Sigmoid colon (tissue), 7 donors: ENCODE measurements around the gene PSMD11. TPM values are rescaled to one million over a fixed set of nuclear protein-coding genes. Genes with fewer than 3 reads are reported as not detected.
A peak's percentile ranks its signal among the peaks of the same experiment; 100 is the strongest.

Experiments
- DNase-seq: peaks from one replicate; pipeline ENCODE4 v3.0.0-alpha.2; 2019
- H3K27ac ChIP-seq, 4 donors: fragments of 200-600 bp; sonication (generic); one replicate each; pipeline ENCODE4 v1.5.1; 2016 to 2019; ENCODE audit warnings: mild to moderate bottlenecking in 1 of 4
- H3K27me3 ChIP-seq, 3 donors: fragments of 200-600 bp; sonication (generic); one replicate each; pipeline ENCODE4 v1.5.1; 2019; ENCODE audit warnings: mild to moderate bottlenecking in 1 of 3
- H3K36me3 ChIP-seq, 4 donors: fragments of 200-600 bp; sonication (generic); one replicate each; pipeline ENCODE4 v1.5.1; 2016 to 2019
- H3K4me1 ChIP-seq, 4 donors: fragments of 200-600 bp; sonication (generic); one replicate each; pipeline ENCODE4 v1.5.1; 2017 to 2019
- H3K4me3 ChIP-seq, 4 donors: fragments of 200-600 bp; sonication (generic); one replicate each; pipeline ENCODE4 v1.5.1; 2017 to 2019; ENCODE audit warnings: mild to moderate bottlenecking in 2 of 4, moderate library complexity in 1 of 4
- H3K9me3 ChIP-seq, 4 donors: fragments of 200-600 bp in 3 of 4; sonication (generic) in 3 of 4; one replicate each; pipeline versions ENCODE4 v1.5.1 to v1.6.1; 2013 to 2019
- CTCF ChIP-seq, 4 experiments: fragments of 450-650 bp in 3 of 4; fragments of 200-600 bp in 1 of 4; IDR thresholded peaks; one replicate each; pipeline ENCODE4 v1.5.1; 2016 to 2019; ENCODE audit warnings: antibody characterized with exemption in 4 of 4, mild to moderate bottlenecking in 3 of 4, moderate library complexity in 2 of 4
- EP300 ChIP-seq, 4 donors: sonication (generic); formaldehyde crosslinking; IDR thresholded peaks; one replicate each; pipeline ENCODE4 v1.6.1; 2017; ENCODE audit warnings: antibody characterized with exemption in 4 of 4
- POLR2A ChIP-seq, 2 donors: fragments of 450-650 bp; IDR thresholded peaks; one replicate each; pipeline ENCODE4 v1.6.1; 2016; ENCODE audit warnings: antibody characterized with exemption in 2 of 2, mild to moderate bottlenecking in 2 of 2, moderate library complexity in 2 of 2
- POLR2AphosphoS5 ChIP-seq, 4 donors: sonication (generic); formaldehyde crosslinking; IDR thresholded peaks; one replicate each; pipeline ENCODE4 v1.6.1; 2017; ENCODE audit warnings: antibody characterized with exemption in 4 of 4
- WGBS, 2 donors: extraction: QIAGEN DNeasy Blood & Tissue Kit; methylation state at CpG; one replicate each; pipeline ENCODE4 v1.1.7; 2013; 5-methylcytosine and 5-hydroxymethylcytosine counted together
- intact Hi-C: fragments of 100-400 bp; cut with DNase I; formaldehyde crosslinking; loops from one replicate; pipeline ENCODE4 v1.15.1; 2023
- polyA plus RNA-seq, 3 donors: library from polyadenylated mRNA; stranded (reverse); fragments of 200-250 nt; gene quantifications; one replicate each; pipeline ENCODE4 v1.2.3, GENCODE V29; 2013
- total RNA-seq, 4 donors: library from RNA; depleted of rRNA; stranded (reverse); fragments of >200 nt; gene quantifications; one replicate each; pipeline ENCODE4 v1.1.0, GENCODE V29; 2016
- donor health status: healthy with polysubstance abuse.
- donor health status: Bipolar disorder and iron deficiency.
- donor health status: healthy.

Gene PSMD11
- total and polyA plus RNA-seq, 7 donors: 42.0 to 71.7 (median 43.9) TPM

GRCh38 chr17:32510466-32510865, 66.2 kb downstream of the PSMD11 start:
- Histone ChIP-seq H3K27me3 (no peaks in the 10 kb centered on the region), H3K4me1 (no peaks in the 10 kb centered on the region), H3K27ac (no peak overlapping the region), H3K36me3 (no peaks in the 10 kb centered on the region), H3K9me3 (no peaks in the 10 kb centered on the region), H3K4me3 (no peak overlapping the region)
- no peak for DNase-seq
- WGBS, 2 donors: 91 to 97% methylated on average over 7 of the region's 7 CpGs
- TF ChIP-seq POLR2A (IDR thresholded peaks at IDR 0.05) (no peak), CTCF (IDR thresholded peaks at IDR 0.05) (no peak), POLR2AphosphoS5 (IDR thresholded peaks at IDR 0.05) (no peak), EP300 (IDR thresholded peaks at IDR 0.05) (no peak)
- intact Hi-C loops: no loop called here

DNA sequence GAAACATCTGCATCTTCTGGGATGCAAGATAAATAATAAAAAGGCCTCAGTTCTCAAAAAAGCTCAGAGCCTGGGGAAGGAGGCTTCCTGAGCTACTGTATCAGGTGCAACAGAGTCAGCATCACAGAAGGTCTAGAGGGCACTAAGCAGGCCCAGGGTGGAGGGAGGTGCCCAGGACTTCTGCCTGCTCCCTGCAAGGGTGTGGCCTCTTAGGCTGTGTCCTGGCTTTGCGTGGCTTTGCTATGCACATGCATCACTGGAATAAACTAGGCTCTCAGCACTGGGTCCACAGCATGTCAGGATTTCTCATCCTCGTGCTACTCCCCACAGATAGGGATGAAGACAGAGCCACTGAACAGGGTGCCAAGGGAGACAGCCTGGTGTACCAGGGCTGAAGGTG, 68.0 kb downstream of the PSMD11 start:
- no peaks in the 10 kb centered on the region for H3K27me3 ChIP-seq
- intact Hi-C loops: no loop called here
- no peak for DNase-seq
- H3K9me3 ChIP-seq: no peaks in the 10 kb centered on the region
- WGBS, 2 donors: 89 to 98% methylated on average over 2 of the region's 2 CpGs
- no peaks in the 10 kb centered on the region for H3K36me3 ChIP-seq
- H3K4me1 ChIP-seq: no peaks in the 10 kb centered on the region
- no peak overlapping the region for H3K27ac ChIP-seq
- H3K4me3 ChIP-seq: no peak overlapping the region
- no peak for TF ChIP-seq POLR2AphosphoS5 (IDR thresholded peaks at IDR 0.05)
- no peak for TF ChIP-seq CTCF (IDR thresholded peaks at IDR 0.05)
- no peak for TF ChIP-seq EP300 (IDR thresholded peaks at IDR 0.05)
- no peak for TF ChIP-seq POLR2A (IDR thresholded peaks at IDR 0.05)

- 87 to 94% methylated on average over 3 of the region's 3 CpGs for WGBS, 2 donors
- no peak overlapping the region for H3K27ac ChIP-seq
- peaks cover 0 to under 1% (median 0%) of the 10 kb centered on the region in 4 donors for H3K4me1 ChIP-seq
- no peak overlapping the region for H3K4me3 ChIP-seq
- no peaks in the 10 kb centered on the region for H3K36me3 ChIP-seq
- intact Hi-C loops: no loop called here
- DNase-seq: peak; percentile 0
- H3K9me3 ChIP-seq: no peaks in the 10 kb centered on the region
- H3K27me3 ChIP-seq: no peaks in the 10 kb centered on the region
- TF ChIP-seq CTCF (IDR thresholded peaks at IDR 0.05): no peak
These were observed 69.3 kb downstream of the PSMD11 start for GRCh38 chr17:32513579-32513978.

DNA sequence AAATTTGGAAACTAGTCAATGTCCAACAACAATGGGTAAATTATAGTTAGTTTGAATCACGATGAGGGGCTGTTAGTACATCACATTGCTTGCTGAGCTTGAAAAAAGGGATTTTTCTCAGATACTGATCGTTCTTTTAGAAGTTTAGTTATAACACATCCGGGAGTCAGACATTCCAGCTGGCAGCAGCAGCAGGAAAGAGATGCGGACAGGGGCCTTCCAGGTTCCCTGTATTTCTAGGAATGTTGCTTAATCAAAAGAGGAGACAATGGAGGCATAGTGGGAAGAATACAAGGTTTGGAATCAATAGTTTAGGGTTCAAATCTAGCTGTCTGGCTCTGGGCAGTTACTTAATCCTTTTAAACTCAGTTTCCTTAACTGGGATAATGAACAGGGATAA, 70.3 kb downstream of the PSMD11 start:
- Histone ChIP-seq H3K27me3 (no peaks in the 10 kb centered on the region), H3K4me3 (no peak overlapping the region), H3K27ac (no peak overlapping the region), H3K36me3 (no peaks in the 10 kb centered on the region), H3K4me1 (peaks cover 0 to 10% (median 6%) of the 10 kb centered on the region in 4 donors), H3K9me3 (no peaks in the 10 kb centered on the region)
- TF ChIP-seq EP300 (IDR thresholded peaks at IDR 0.05): no peak
- no peak for TF ChIP-seq CTCF (IDR thresholded peaks at IDR 0.05)
- no peak for TF ChIP-seq POLR2AphosphoS5 (IDR thresholded peaks at IDR 0.05)
- TF ChIP-seq POLR2A (IDR thresholded peaks at IDR 0.05): no peak
- 88 to 90% methylated on average over 4 of the region's 4 CpGs for WGBS, 2 donors
- intact Hi-C loops: no loop called here
- DNase-seq: peak; percentile 53

DNA sequence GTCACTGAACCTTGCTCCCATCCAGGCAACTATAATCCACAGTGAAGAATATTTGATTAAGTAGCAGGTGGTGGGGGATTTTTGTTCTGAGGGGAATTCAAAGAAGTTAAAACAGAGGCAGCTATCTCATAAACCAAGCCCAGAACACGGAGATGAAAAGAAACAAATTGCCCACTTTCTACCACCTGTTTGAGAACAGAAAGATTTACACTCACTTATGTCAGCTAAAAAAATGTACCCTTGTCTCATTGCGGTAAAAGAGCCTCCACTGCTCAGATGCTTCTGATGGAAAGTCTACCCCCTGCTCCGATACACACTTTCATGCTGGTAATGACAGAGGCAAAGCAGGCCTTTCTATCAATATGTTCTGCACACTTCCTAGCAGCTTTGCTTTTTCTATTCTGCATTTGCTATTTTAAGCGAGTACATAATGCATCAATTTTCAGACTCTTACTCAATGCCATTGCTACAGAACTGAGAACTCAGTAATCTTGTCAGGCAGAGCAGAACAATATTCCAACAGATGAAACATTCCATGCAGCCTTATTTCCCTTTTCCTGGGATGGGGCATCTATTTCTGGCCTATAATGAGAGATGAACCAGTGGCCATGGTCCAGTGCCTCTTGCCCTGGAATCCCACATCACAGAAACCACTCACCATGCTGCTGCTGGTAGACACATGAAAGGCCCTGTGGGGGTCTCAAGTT, 71.5 kb downstream of the PSMD11 start:
- intact Hi-C loops: no loop called here
- DNase-seq: no peak

More for the DNA sequence above, 71.5 kb downstream of the PSMD11 start:
- peaks cover 0 to 15% (median 9%) of the 10 kb centered on the region in 4 donors for H3K4me1 ChIP-seq
- H3K36me3 ChIP-seq: no peaks in the 10 kb centered on the region
- TF ChIP-seq EP300 (IDR thresholded peaks at IDR 0.05) (no peak), POLR2AphosphoS5 (IDR thresholded peaks at IDR 0.05) (no peak), CTCF (IDR thresholded peaks at IDR 0.05) (no peak)
- H3K9me3 ChIP-seq: no peaks in the 10 kb centered on the region
- H3K27ac ChIP-seq: no peak overlapping the region
- no peaks in the 10 kb centered on the region for H3K27me3 ChIP-seq
- WGBS, 2 donors: 67 to 95% methylated on average over 4 of the region's 4 CpGs
- H3K4me3 ChIP-seq: no peak overlapping the region
